ENCODE measurements around the gene RIT1. TPM values are rescaled to one million over a fixed set of nuclear protein-coding genes. Genes with fewer than 3 reads are reported as not detected.
A peak's percentile ranks its signal among the peaks of the same experiment; 100 is the strongest.
"Not testable (repeated sequence)": the region's sequence is repeated elsewhere in the genome, so short reads cannot be mapped to it uniquely, and the experiment has no call there.

The RIT1 gene
- total and polyA plus RNA-seq, 8 donors: 4.2 to 15.1 (median 8.1) TPM

- TF ChIP-seq CTCF (IDR thresholded peaks at IDR 0.05): no peak
- intact Hi-C loops (cut with DNase I): no loop called here
- Histone ChIP-seq H3K27ac (no peak overlapping the region), H3K9me3 (no peaks in the 10 kb centered on the region), H3K27me3 (no peaks in the 10 kb centered on the region), H3K4me3 (peak overlapping the region in 2 of 4 donors; percentile 14 to 83), H3K4me1 (peaks cover 22 to 38% (median 30%) of the 10 kb centered on the region in 3 donors), H3K36me3 (peaks cover 0 to 44% (median 11%) of the 10 kb centered on the region in 3 donors)
- DNase-seq: no peak
- ATAC-seq: no peak
- 22 to 30% methylated on average over 1 of the region's 1 CpG for WGBS, 2 donors
- FAIRE-seq: no peak
Observed at GRCh38 chr1:155932081-155932480, 20.9 kb upstream of the RIT1 start.

GRCh38 chr1:155931332-155932038 is 20.3 kb upstream of the RIT1 start:
- peak overlapping the region in 3 of 4 donors; percentile 8 to 83 (median 14) for H3K4me3 ChIP-seq

GRCh38 chr1:155930725-155931124 is 19.6 kb upstream of the RIT1 start:
- FAIRE-seq; H3K27me3 ChIP-seq; intact Hi-C loops (cut with DNase I); H3K27ac ChIP-seq; DNase-seq; H3K9me3 ChIP-seq; ATAC-seq: not testable (repeated sequence)
- Histone ChIP-seq H3K4me3 (peak overlapping the region in 2 of 4 donors; percentile 14 to 83), H3K36me3 (peaks cover 0 to 57% (median 24%) of the 10 kb centered on the region in 3 donors), H3K4me1 (peaks cover 22 to 38% (median 30%) of the 10 kb centered on the region in 3 donors)
- 26 to 36% methylated on average over 10 of the region's 10 CpGs for WGBS, 2 donors

More at GRCh38 chr1:155931332-155932038, 20.3 kb upstream of the RIT1 start:
- no peak for TF ChIP-seq CTCF (IDR thresholded peaks at IDR 0.05)
- Histone ChIP-seq H3K27ac (no peak overlapping the region), H3K4me1 (peaks cover 22 to 38% (median 30%) of the 10 kb centered on the region in 3 donors), H3K36me3 (peaks cover 0 to 50% (median 17%) of the 10 kb centered on the region in 3 donors), H3K9me3 (no peaks in the 10 kb centered on the region), H3K27me3 (no peaks in the 10 kb centered on the region)
- whole genome bisulfite sequencing, 2 donors: 41 to 54% methylated on average over 7 of the region's 7 CpGs
- intact Hi-C loops (cut with DNase I): no loop called here
- no peak for DNase-seq
- FAIRE-seq: no peak
- no peak for ATAC-seq

- H3K4me3 ChIP-seq: no peak overlapping the region
- H3K27ac ChIP-seq: no peak overlapping the region
- no peaks in the 10 kb centered on the region for H3K27me3 ChIP-seq
- H3K36me3 ChIP-seq: peaks cover 3 to 74% (median 39%) of the 10 kb centered on the region in 3 donors
- peaks cover 22 to 38% (median 30%) of the 10 kb centered on the region in 3 donors for H3K4me1 ChIP-seq
- TF ChIP-seq CTCF (IDR thresholded peaks at IDR 0.05): no peak
- H3K9me3 ChIP-seq: no peaks in the 10 kb centered on the region
- DNase-seq: no peak
- FAIRE-seq: no peak
- 51 to 53% methylated on average over 5 of the region's 5 CpGs for WGBS, 2 donors
- no peak for ATAC-seq
- intact Hi-C loops (cut with DNase I): no loop called here
Observed at GRCh38 chr1:155929057-155929456, 17.9 kb upstream of the RIT1 start.

GRCh38 chr1:155925506-155925905 is 14.4 kb upstream of the RIT1 start:
- H3K4me3 ChIP-seq: no peak overlapping the region
- TF ChIP-seq CTCF (IDR thresholded peaks at IDR 0.05): no peak
- intact Hi-C loops (cut with DNase I): no loop called here
- peaks cover 0 to 7% (median 6%) of the 10 kb centered on the region in 3 donors for H3K4me1 ChIP-seq
- DNase-seq (no peak), FAIRE-seq (no peak), ATAC-seq (no peak)
- H3K36me3 ChIP-seq: peaks cover 9 to 97% (median 62%) of the 10 kb centered on the region in 3 donors
- H3K27ac ChIP-seq: no peak overlapping the region
- no peaks in the 10 kb centered on the region for H3K9me3 ChIP-seq
- H3K27me3 ChIP-seq: no peaks in the 10 kb centered on the region
- WGBS, 2 donors: 88% methylated on average over 2 of the region's 2 CpGs
